HCT116 (cell line): ENCODE data around the gene C17orf100. TPM values are rescaled to one million over a fixed set of nuclear protein-coding genes. Genes with fewer than 3 reads are reported as not detected.
A peak's percentile ranks its signal among the peaks of the same experiment; 100 is the strongest.

Experiments used
- ATAC-seq: fragments of 200-7000 bp; cut with Tn5 transposase; 2 replicates; pipeline ENCODE4 v1.9.1; 2020; ENCODE audit warnings: mild to moderate bottlenecking, moderate library complexity
- BruUV-seq: library from RNA; stranded (reverse); fragments of 400-500 nt; replicated peaks from 2 replicates; lab custom pipeline; 2021; lab: Mats Ljungman, UMichigan
- CTCF ChIA-PET: fragments of 300-600 bp; sonication (Branson Sonifier 250); formaldehyde crosslinking; loops from one replicate; lab custom pipeline; 2021; ENCODE audit warnings: antibody characterized with exemption; lab: Charles Lee
- POLR2A ChIA-PET: fragments of 300-600, 350-600 bp; sonication (Branson Sonifier 250); formaldehyde crosslinking; loops from one replicate; lab custom pipeline; 2021; ENCODE audit warnings: antibody characterized with exemption; lab: Charles Lee
- RAD21 ChIA-PET, 2 experiments: fragments of 300-600 bp; sonication (Branson Sonifier 250); formaldehyde crosslinking; loops; one replicate each; lab custom pipeline; 2023; ENCODE audit warnings: low total read pairs in 2 of 2; ENCODE audit not compliant: uncharacterized antibody in 2 of 2, unreplicated experiment in 2 of 2, low non-redundant PET in 1 of 2; lab: Charles Lee
- DNase-seq: peaks from one replicate; pipeline ENCODE4 v3.0.0-alpha.2; 2010; ENCODE audit warnings: low read depth, low spot score
- H2AFZ ChIP-seq: fragments of 200-600 bp; shearing (Covaris generic), sonication (generic); 2 replicates; pipeline ENCODE4 v1.6.1; 2017; ENCODE audit warnings: low read depth, mixed run types, mixed read lengths, antibody characterized with exemption, low read length; ENCODE audit not compliant: poor library complexity, severe bottlenecking
- H3K27ac ChIP-seq: 2 replicates; pipeline ENCODE4 v1.5.1; 2012; ENCODE audit warnings: low read depth, low read length
- H3K27me3 ChIP-seq: fragments of 200-600 bp; sonication (generic); 2 replicates; pipeline ENCODE4 v1.6.1; 2016; ENCODE audit warnings: mixed run types, low read length, mixed read lengths; ENCODE audit not compliant: insufficient read depth
- H3K36me3 ChIP-seq, 2 experiments: fragments of 200-500 bp in 1 of 2; fragments of 200-600 bp in 1 of 2; sonication (Bioruptor generic) in 1 of 2; sonication (generic) in 1 of 2; 2 replicates each; pipeline versions ENCODE4 v1.5.1 to v1.6.1; 2014 to 2016; ENCODE audit warnings: low read length in 2 of 2, inconsistent platforms in 1 of 2, mixed read lengths in 1 of 2, mixed run types in 1 of 2; ENCODE audit not compliant: insufficient read depth in 2 of 2, control insufficient read depth in 1 of 2
- H3K4me1 ChIP-seq, 2 experiments: fragments of 200-600 bp in 1 of 2; sonication (generic) in 1 of 2; 2 replicates each; pipeline versions ENCODE4 v1.5.1 to v1.6.1; 2012 to 2017; ENCODE audit warnings: low read length in 2 of 2, inconsistent platforms in 1 of 2, mild to moderate bottlenecking in 1 of 2, mixed read lengths in 1 of 2, mixed run types in 1 of 2, moderate library complexity in 1 of 2; ENCODE audit not compliant: insufficient read depth in 2 of 2, control insufficient read depth in 1 of 2
- H3K4me2 ChIP-seq: fragments of 200-600 bp; sonication (generic); 2 replicates; pipeline ENCODE4 v1.6.1; 2017; ENCODE audit warnings: mixed run types, low read length, mixed read lengths
- H3K4me3 ChIP-seq, 2 experiments: fragments of 200-600 bp in 1 of 2; sonication (generic) in 1 of 2; replicated peaks in 1 of 2; 2 replicates each; pipeline ENCODE4 v1.5.1; 2011 to 2016; ENCODE audit warnings: low read length in 2 of 2, control low read depth in 1 of 2, low read depth in 1 of 2, mild to moderate bottlenecking in 1 of 2, mixed read lengths in 1 of 2, mixed run types in 1 of 2
- H3K79me2 ChIP-seq: fragments of 200-600 bp; sonication (generic); 2 replicates; pipeline ENCODE4 v1.6.1; 2017; ENCODE audit warnings: mild to moderate bottlenecking, mixed run types, low read length, moderate library complexity, mixed read lengths; ENCODE audit not compliant: insufficient read depth
- H3K9ac ChIP-seq: fragments of 200-600 bp; sonication (generic); 2 replicates; pipeline ENCODE4 v1.6.1; 2016; ENCODE audit warnings: low read length, mixed read lengths
- H3K9me2 ChIP-seq: fragments of 200-600 bp; sonication (generic), shearing (Covaris generic); 2 replicates; pipeline ENCODE4 v1.6.1; 2017; ENCODE audit warnings: mixed run types, mild to moderate bottlenecking, moderate library complexity; ENCODE audit not compliant: insufficient read depth
- H3K9me3 ChIP-seq, 2 experiments: fragments of 200-500 bp in 1 of 2; fragments of 200-600 bp in 1 of 2; sonication (Bioruptor generic) in 1 of 2; sonication (generic) in 1 of 2; 2 replicates each; pipeline ENCODE4 v1.6.1; 2014 to 2017; ENCODE audit warnings: low read length in 2 of 2, mixed read lengths in 2 of 2, inconsistent platforms in 1 of 2, low read depth in 1 of 2, mild to moderate bottlenecking in 1 of 2, mixed run types in 1 of 2, moderate library complexity in 1 of 2; ENCODE audit not compliant: control insufficient read depth in 1 of 2, insufficient read depth in 1 of 2
- H4K20me1 ChIP-seq: fragments of 200-600 bp; sonication (generic), shearing (Covaris generic); 2 replicates; pipeline ENCODE4 v1.6.1; 2017; ENCODE audit warnings: mixed run types, mild to moderate bottlenecking, moderate library complexity; ENCODE audit not compliant: insufficient read depth
- CBX3 ChIP-seq: IDR thresholded peaks from 2 replicates; pipeline ENCODE4 v1.6.1; 2012; ENCODE audit warnings: low read depth
- EGR1 ChIP-seq: IDR thresholded peaks from 2 replicates; pipeline ENCODE4 v1.6.1; 2012; ENCODE audit warnings: low read depth
- ELF1 ChIP-seq: IDR thresholded peaks from 2 replicates; pipeline ENCODE4 v1.6.1; 2012; ENCODE audit warnings: low read depth, borderline replicate concordance
- EZH2 ChIP-seq: fragments of 200-600 bp; sonication (generic); IDR thresholded peaks from 2 replicates; pipeline ENCODE4 v1.6.1; 2017; ENCODE audit warnings: antibody characterized with exemption, mixed run types
- POLR2AphosphoS5 ChIP-seq: IDR thresholded peaks from 2 replicates; pipeline ENCODE4 v1.6.1; 2011; ENCODE audit warnings: mild to moderate bottlenecking, low read depth, low read length, moderate library complexity
- SP1 ChIP-seq: IDR thresholded peaks from 2 replicates; pipeline ENCODE4 v1.6.1; 2012; ENCODE audit warnings: low read depth
- SRF ChIP-seq: IDR thresholded peaks from 2 replicates; pipeline ENCODE4 v1.6.1; 2012; ENCODE audit warnings: low read depth
- TCF7L2 ChIP-seq: IDR thresholded peaks from 2 replicates; pipeline ENCODE4 v1.7.0; 2011; ENCODE audit warnings: borderline replicate concordance, inconsistent platforms; ENCODE audit not compliant: insufficient read depth, insufficient read length; ENCODE audit errors: extremely low read depth
- YY1 ChIP-seq: IDR thresholded peaks from 2 replicates; pipeline ENCODE4 v1.6.1; 2011; ENCODE audit warnings: low read length, low read depth, moderate library complexity, mild to moderate bottlenecking; ENCODE audit not compliant: insufficient replicate concordance; ENCODE audit errors: extremely low read depth
- ZFX ChIP-seq: fragments of 450-650 bp; IDR thresholded peaks from 2 replicates; pipeline ENCODE4 v1.6.1; 2017
- ZNF274 ChIP-seq: fragments of 200-500 bp; sonication (Bioruptor generic); IDR thresholded peaks from 2 replicates; pipeline ENCODE4 v1.6.1; 2014; ENCODE audit warnings: mild to moderate bottlenecking, low read depth, low read length, inconsistent platforms
- intact Hi-C: fragments of 100-400 bp; cut with micrococcal nuclease; formaldehyde crosslinking; loops from 2 replicates; pipeline ENCODE4 v1.10.0; 2022
- total RNA-seq: library from RNA; stranded (reverse); gene quantifications from one replicate; pipeline ENCODE4 v1.2.1, GENCODE V29; 2021; ENCODE audit not compliant: unreplicated experiment
- TF ChIP-seq, protein P1 (sequence below): IDR thresholded peaks from 2 replicates; pipeline ENCODE4 v1.6.1; 2012
- TF ChIP-seq, protein P2 (sequence below), 3 experiments: fragments of 200-600 bp in 1 of 3; sonication (generic) in 1 of 3; IDR thresholded peaks in 2 of 3; conservative IDR thresholded peaks in 1 of 3; 2 replicates each; pipeline ENCODE4 v1.5.1; 2012 to 2017; ENCODE audit warnings: low read depth in 2 of 3, low read length in 2 of 3, antibody characterized with exemption in 1 of 3, borderline replicate concordance in 1 of 3, control low read depth in 1 of 3, mild to moderate bottlenecking in 1 of 3, mixed read lengths in 1 of 3, mixed run types in 1 of 3, moderate library complexity in 1 of 3; ENCODE audit not compliant: insufficient read depth in 1 of 3
- TF ChIP-seq, protein P3 (sequence below): IDR thresholded peaks from 2 replicates; pipeline ENCODE4 v1.6.1; 2012

Gene C17orf100
- total RNA-seq, 1 experiment from 2014 or later: 0.76 TPM

DNA sequence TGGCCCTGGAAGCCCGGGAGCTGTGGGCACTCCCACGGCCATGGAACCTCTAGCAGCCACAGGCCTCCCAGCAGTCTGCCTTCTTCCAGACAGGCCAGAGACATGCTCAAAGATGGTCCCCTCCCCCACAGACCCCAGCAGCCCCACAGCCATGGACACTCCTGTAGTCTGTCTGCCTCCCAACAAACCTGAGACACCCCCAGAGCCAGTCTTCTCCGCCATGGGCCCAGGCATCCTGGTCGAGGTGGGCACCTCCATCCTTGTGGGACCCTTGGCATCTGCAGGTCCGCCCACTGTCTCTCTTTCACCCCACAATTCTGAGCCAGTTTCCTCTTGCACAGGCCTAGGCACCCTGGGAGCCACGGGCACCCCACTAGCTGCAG lies 14.1 kb upstream of the C17orf100 start:
- TF ChIP-seq, protein P1, sequence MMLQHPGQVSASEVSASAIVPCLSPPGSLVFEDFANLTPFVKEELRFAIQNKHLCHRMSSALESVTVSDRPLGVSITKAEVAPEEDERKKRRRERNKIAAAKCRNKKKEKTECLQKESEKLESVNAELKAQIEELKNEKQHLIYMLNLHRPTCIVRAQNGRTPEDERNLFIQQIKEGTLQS: no peak
- TF ChIP-seq, all 23 proteins: peak for 0
- Histone ChIP-seq H4K20me1 (no peaks in the 10 kb centered on the region), H3K4me1 (peaks cover 13 to 21% of the 10 kb centered on the region in 2 experiments; a peak in 3 of 4 replicates), H3K9me3 (no peaks in the 10 kb centered on the region), H3K27ac (no peak overlapping the region), H3K36me3 (peaks cover 14 to 21% of the 10 kb centered on the region in 2 experiments; a peak in 3 of 4 replicates), H3K27me3 (no peaks in the 10 kb centered on the region), H3K9ac (no peak overlapping the region), H3K4me2 (no peak overlapping the region), H3K9me2 (no peaks in the 10 kb centered on the region), H3K4me3 (no peak overlapping the region), H3K79me2 (peaks cover 33% of the 10 kb centered on the region), H2AFZ (no peak overlapping the region)
- CTCF ChIA-PET: no interaction called here
- no TSS peak for BruUV-seq
- ATAC-seq (no peak), DNase-seq (no peak)
- intact Hi-C loops: no loop called here
- POLR2A ChIA-PET: no interaction called here
- RAD21 ChIA-PET: no interaction called here

DNA sequence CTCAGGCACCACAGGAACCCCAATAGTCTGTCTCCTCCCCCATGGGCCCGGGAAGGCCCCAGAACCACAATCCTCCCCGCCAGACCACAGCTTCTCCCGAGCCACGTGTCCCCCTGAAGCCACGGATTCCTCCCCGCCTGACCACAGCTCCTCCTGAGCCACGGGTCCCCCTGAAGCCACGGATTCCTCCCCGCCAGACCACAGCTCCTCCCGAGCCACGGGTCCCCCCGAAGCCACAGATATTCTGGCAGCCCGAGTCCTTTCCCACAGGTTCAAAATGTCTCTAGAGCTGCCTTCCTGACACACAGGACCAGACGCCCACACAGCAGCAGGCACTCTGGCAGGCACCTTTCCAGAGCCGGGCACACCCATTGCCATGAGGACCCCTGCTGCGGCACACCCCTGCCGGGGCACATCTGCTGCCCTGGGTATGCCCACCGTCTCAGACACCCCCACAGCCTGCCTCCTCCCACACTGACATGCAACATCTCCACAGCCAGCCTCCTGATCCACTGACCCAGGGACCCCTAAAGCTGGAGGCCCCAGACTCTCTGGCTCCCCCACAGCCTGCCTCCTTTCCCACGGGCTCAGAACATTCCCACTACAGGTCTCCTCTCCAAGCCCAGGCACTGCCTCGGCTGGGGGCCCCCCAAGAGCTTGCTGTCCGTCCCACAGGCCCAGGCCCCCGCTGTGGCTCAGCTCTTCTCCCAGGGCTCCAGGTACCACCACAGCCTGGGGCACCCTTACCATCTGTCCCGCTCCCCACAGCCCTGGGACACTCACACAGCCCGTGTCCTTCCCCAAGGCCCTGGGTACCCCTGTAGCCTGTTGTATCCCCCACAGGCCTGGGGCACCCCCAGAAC lies 13.3 kb upstream of the C17orf100 start:
- peak overlapping the region; percentile 94; the same call in 1 of the 2 replicates for H3K27ac ChIP-seq
- H3K9me2 ChIP-seq: no peaks in the 10 kb centered on the region
- H3K9me3 ChIP-seq: no peaks in the 10 kb centered on the region
- peaks cover 11 to 21% of the 10 kb centered on the region in 2 experiments; a peak in 3 of 4 replicates for H3K36me3 ChIP-seq
- no peak overlapping the region for H3K9ac ChIP-seq
- H3K79me2 ChIP-seq: peaks cover 41% of the 10 kb centered on the region
- peaks cover 13 to 25% of the 10 kb centered on the region in 2 experiments; a peak in 3 of 4 replicates for H3K4me1 ChIP-seq
- ChIA-PET RAD21 (no interaction called here), POLR2A (no interaction called here), CTCF (no interaction called here)
- H4K20me1 ChIP-seq: no peaks in the 10 kb centered on the region
- BruUV-seq: no TSS peak
- H3K27me3 ChIP-seq: no peaks in the 10 kb centered on the region
- intact Hi-C loops: no loop called here
- no peak for DNase-seq
- H3K4me3 ChIP-seq: no peak overlapping the region; a peak in 1 of 4 replicates
- peak overlapping the region; percentile 85 for H3K4me2 ChIP-seq
- ATAC-seq: no peak
- no peak overlapping the region for H2AFZ ChIP-seq
- TF ChIP-seq ZFX (no peak), ZNF274 (no peak), SRF (no peak), ELF1 (no peak), CBX3 (no peak), EGR1 (no peak), EZH2 (no peak), POLR2AphosphoS5 (no peak), TCF7L2 (no peak), YY1 (no peak), SP1 (no peak)
- TF ChIP-seq, protein P1: no peak
- TF ChIP-seq, protein P2, sequence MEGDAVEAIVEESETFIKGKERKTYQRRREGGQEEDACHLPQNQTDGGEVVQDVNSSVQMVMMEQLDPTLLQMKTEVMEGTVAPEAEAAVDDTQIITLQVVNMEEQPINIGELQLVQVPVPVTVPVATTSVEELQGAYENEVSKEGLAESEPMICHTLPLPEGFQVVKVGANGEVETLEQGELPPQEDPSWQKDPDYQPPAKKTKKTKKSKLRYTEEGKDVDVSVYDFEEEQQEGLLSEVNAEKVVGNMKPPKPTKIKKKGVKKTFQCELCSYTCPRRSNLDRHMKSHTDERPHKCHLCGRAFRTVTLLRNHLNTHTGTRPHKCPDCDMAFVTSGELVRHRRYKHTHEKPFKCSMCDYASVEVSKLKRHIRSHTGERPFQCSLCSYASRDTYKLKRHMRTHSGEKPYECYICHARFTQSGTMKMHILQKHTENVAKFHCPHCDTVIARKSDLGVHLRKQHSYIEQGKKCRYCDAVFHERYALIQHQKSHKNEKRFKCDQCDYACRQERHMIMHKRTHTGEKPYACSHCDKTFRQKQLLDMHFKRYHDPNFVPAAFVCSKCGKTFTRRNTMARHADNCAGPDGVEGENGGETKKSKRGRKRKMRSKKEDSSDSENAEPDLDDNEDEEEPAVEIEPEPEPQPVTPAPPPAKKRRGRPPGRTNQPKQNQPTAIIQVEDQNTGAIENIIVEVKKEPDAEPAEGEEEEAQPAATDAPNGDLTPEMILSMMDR (IDR thresholded peaks at IDR 0.05 in 2 of 3, conservative IDR thresholded peaks at IDR 0.05 in 1 of 3; ENCODE audit: borderline replicate concordance in 1 of 3, insufficient read depth in 1 of 3, low read depth in 2 of 3, low read length in 2 of 3): no peak
- TF ChIP-seq, protein P3, sequence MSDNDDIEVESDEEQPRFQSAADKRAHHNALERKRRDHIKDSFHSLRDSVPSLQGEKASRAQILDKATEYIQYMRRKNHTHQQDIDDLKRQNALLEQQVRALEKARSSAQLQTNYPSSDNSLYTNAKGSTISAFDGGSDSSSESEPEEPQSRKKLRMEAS: no peak
